ENCODE data around the gene C1QTNF6.

DNA sequence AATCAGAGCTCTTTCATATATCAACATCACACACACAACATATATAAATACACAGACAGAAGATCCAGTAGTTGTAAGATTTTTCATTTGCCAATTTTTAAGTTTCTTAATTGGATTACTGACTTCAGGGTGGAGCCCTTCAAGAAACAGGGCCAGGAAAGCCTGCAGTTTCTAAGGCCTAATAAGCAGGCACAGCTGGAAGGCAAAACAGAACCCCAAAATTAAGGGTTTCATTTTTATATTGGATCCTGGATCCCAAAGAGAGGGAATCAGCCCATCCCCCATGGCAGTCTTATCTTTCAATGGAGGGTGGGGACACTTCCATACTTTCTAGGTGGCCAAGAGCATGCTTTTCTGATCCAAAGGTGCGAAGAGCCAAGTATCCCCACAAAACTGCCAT, 4.7 kb upstream of the C1QTNF6 start:
- TF ChIP-seq, protein P1, sequence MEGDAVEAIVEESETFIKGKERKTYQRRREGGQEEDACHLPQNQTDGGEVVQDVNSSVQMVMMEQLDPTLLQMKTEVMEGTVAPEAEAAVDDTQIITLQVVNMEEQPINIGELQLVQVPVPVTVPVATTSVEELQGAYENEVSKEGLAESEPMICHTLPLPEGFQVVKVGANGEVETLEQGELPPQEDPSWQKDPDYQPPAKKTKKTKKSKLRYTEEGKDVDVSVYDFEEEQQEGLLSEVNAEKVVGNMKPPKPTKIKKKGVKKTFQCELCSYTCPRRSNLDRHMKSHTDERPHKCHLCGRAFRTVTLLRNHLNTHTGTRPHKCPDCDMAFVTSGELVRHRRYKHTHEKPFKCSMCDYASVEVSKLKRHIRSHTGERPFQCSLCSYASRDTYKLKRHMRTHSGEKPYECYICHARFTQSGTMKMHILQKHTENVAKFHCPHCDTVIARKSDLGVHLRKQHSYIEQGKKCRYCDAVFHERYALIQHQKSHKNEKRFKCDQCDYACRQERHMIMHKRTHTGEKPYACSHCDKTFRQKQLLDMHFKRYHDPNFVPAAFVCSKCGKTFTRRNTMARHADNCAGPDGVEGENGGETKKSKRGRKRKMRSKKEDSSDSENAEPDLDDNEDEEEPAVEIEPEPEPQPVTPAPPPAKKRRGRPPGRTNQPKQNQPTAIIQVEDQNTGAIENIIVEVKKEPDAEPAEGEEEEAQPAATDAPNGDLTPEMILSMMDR (optimal IDR thresholded peaks at IDR 0.05 in 1 of 3, IDR thresholded peaks at IDR 0.05 in 1 of 3, conservative IDR thresholded peaks at IDR 0.05 in 1 of 3; ENCODE audit: extremely low read depth in 1 of 3, insufficient read depth in 2 of 3, low read length in 3 of 3) = no peak
- no peak for TF ChIP-seq EZH2 (IDR thresholded peaks at IDR 0.05; ENCODE audit: low read length)

Measured in keratinocyte (primary cell).